Hepatocyte (in vitro differentiated cells): ENCODE data around the gene RGS6. TPM values are rescaled to one million over a fixed set of nuclear protein-coding genes. Genes with fewer than 3 reads are reported as not detected.

Experiments used
- DNase-seq: peaks from one replicate; pipeline ENCODE4 v3.0.0-alpha.2; 2016; ENCODE audit warnings: low spot score
- H2AFZ ChIP-seq: fragments of 200-600 bp; sonication (generic); 2 replicates; pipeline ENCODE4 v1.6.0; 2016; ENCODE audit warnings: antibody characterized with exemption, mild to moderate bottlenecking
- H3K27ac ChIP-seq: fragments of 200-600 bp; sonication (generic); 2 replicates; pipeline ENCODE4 v1.5.1; 2016; ENCODE audit warnings: mild to moderate bottlenecking
- H3K27me3 ChIP-seq: fragments of 200-600 bp; sonication (generic); 2 replicates; pipeline ENCODE4 v1.6.1; 2016
- H3K36me3 ChIP-seq: fragments of 200-600 bp; sonication (generic); replicated peaks from 2 replicates; pipeline ENCODE4 v1.5.1; 2016; ENCODE audit warnings: low read depth; ENCODE audit not compliant: insufficient read depth
- H3K4me1 ChIP-seq: fragments of 200-600 bp; sonication (generic); 2 replicates; pipeline ENCODE4 v1.5.1; 2016; ENCODE audit warnings: mild to moderate bottlenecking, moderate library complexity; ENCODE audit not compliant: insufficient read depth
- H3K4me2 ChIP-seq: fragments of 200-600 bp; sonication (generic); 2 replicates; pipeline ENCODE4 v1.6.0; 2016
- H3K4me3 ChIP-seq: fragments of 200-600 bp; sonication (generic); 2 replicates; pipeline ENCODE4 v1.5.1; 2016; ENCODE audit warnings: mild to moderate bottlenecking
- H3K79me2 ChIP-seq: fragments of 200-600 bp; sonication (generic); 2 replicates; pipeline ENCODE4 v1.6.0; 2017; ENCODE audit warnings: mild to moderate bottlenecking
- H3K9me2 ChIP-seq: fragments of 200-600 bp; sonication (generic); replicated peaks from 2 replicates; pipeline ENCODE4 v1.6.0; 2017; ENCODE audit warnings: mild to moderate bottlenecking; ENCODE audit not compliant: insufficient read depth
- H3K9me3 ChIP-seq: fragments of 200-600 bp; sonication (generic); 2 replicates; pipeline ENCODE4 v1.5.1; 2016; ENCODE audit warnings: low read depth, mild to moderate bottlenecking
- H4K20me1 ChIP-seq: fragments of 200-600 bp; sonication (generic); 2 replicates; pipeline ENCODE4 v1.6.0; 2016; ENCODE audit warnings: mild to moderate bottlenecking; ENCODE audit not compliant: insufficient read depth, poor library complexity, severe bottlenecking
- EZH2 ChIP-seq: fragments of 200-600 bp; sonication (generic); IDR thresholded peaks from 2 replicates; pipeline ENCODE4 v1.6.1; 2016; ENCODE audit warnings: antibody characterized with exemption, mild to moderate bottlenecking, borderline replicate concordance
- EZH2phosphoT487 ChIP-seq: fragments of 200-600 bp; sonication (generic); IDR thresholded peaks from one replicate; pipeline ENCODE4 v1.6.1; 2018; ENCODE audit warnings: antibody characterized with exemption, mild to moderate bottlenecking, low read depth, moderate library complexity; ENCODE audit not compliant: unreplicated experiment, severe bottlenecking
- WGBS: methylation state at CpG from one replicate; pipeline ENCODE4 v1.1.6; 2016; ENCODE audit warnings: low lambda C conversion rate; ENCODE audit errors: missing lambda C conversion rate; 5-methylcytosine and 5-hydroxymethylcytosine counted together
- polyA plus RNA-seq: library from polyadenylated mRNA; unstranded; fragments of >200 nt; fragmentation: Nextera tagmentation; extraction: Ambion mirVana; gene quantifications from 2 replicates; pipeline ENCODE4 v1.2.1, GENCODE V29; 2016
- total RNA-seq: library from RNA; depleted of rRNA; stranded (reverse); fragments of >200 nt; gene quantifications from 2 replicates; pipeline ENCODE4 v1.2.3, GENCODE V29; 2014
- TF ChIP-seq, protein P1 (sequence below): fragments of 200-600 bp; sonication (generic); IDR thresholded peaks from 2 replicates; pipeline ENCODE4 v1.5.1; 2016; ENCODE audit warnings: antibody characterized with exemption, mild to moderate bottlenecking; ENCODE audit not compliant: poor library complexity

RGS6 gene
- total and polyA plus RNA-seq, 2 experiments from 2014 or later, result 0.25 to 0.87 TPM

- H3K36me3 ChIP-seq, result no peaks in the 10 kb centered on the region
- no peaks in the 10 kb centered on the region for H4K20me1 ChIP-seq
- no peaks in the 10 kb centered on the region for H3K27me3 ChIP-seq
- WGBS, result 60% methylated on average over 4 of the region's 4 CpGs
- no peak overlapping the region for H3K4me3 ChIP-seq
- H3K79me2 ChIP-seq, result no peaks in the 10 kb centered on the region
- H3K4me1 ChIP-seq, result peaks cover 8% of the 10 kb centered on the region
- H2AFZ ChIP-seq, result no peak overlapping the region
- H3K4me2 ChIP-seq, result no peak overlapping the region
- no peak for TF ChIP-seq EZH2
- no peak for TF ChIP-seq EZH2phosphoT487
- TF ChIP-seq, protein P1, sequence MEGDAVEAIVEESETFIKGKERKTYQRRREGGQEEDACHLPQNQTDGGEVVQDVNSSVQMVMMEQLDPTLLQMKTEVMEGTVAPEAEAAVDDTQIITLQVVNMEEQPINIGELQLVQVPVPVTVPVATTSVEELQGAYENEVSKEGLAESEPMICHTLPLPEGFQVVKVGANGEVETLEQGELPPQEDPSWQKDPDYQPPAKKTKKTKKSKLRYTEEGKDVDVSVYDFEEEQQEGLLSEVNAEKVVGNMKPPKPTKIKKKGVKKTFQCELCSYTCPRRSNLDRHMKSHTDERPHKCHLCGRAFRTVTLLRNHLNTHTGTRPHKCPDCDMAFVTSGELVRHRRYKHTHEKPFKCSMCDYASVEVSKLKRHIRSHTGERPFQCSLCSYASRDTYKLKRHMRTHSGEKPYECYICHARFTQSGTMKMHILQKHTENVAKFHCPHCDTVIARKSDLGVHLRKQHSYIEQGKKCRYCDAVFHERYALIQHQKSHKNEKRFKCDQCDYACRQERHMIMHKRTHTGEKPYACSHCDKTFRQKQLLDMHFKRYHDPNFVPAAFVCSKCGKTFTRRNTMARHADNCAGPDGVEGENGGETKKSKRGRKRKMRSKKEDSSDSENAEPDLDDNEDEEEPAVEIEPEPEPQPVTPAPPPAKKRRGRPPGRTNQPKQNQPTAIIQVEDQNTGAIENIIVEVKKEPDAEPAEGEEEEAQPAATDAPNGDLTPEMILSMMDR, result no peak
- no peaks in the 10 kb centered on the region for H3K9me2 ChIP-seq
- DNase-seq, result no peak
- no peak overlapping the region for H3K27ac ChIP-seq
- H3K9me3 ChIP-seq, result no peaks in the 10 kb centered on the region
These were observed 671.4 kb downstream of the RGS6 start for GRCh38 chr14:72603639-72604038.

- Histone ChIP-seq H3K79me2 (no peaks in the 10 kb centered on the region), H3K36me3 (no peaks in the 10 kb centered on the region), H3K27me3 (no peaks in the 10 kb centered on the region), H3K9me3 (no peaks in the 10 kb centered on the region), H3K27ac (no peak overlapping the region), H3K4me3 (no peak overlapping the region), H3K9me2 (no peaks in the 10 kb centered on the region), H4K20me1 (no peaks in the 10 kb centered on the region), H3K4me1 (peaks cover 13% of the 10 kb centered on the region), H3K4me2 (no peak overlapping the region), H2AFZ (no peak overlapping the region)
- 85% methylated on average over 3 of the region's 3 CpGs for WGBS
- no peak for TF ChIP-seq EZH2phosphoT487
- TF ChIP-seq EZH2, result no peak
- TF ChIP-seq, protein P1, result no peak
- DNase-seq, result no peak
These were observed 671.9 kb downstream of the RGS6 start for GRCh38 chr14:72604133-72604532.

GRCh38 chr14:72605096-72605920 is 673.1 kb downstream of the RGS6 start:
- H3K9me2 ChIP-seq, result no peaks in the 10 kb centered on the region
- 90% methylated on average over 18 of the region's 18 CpGs for WGBS

GRCh38 chr14:72605921-72606220 is 673.6 kb downstream of the RGS6 start:
- no peak overlapping the region for H2AFZ ChIP-seq
- no peak overlapping the region for H3K27ac ChIP-seq
- no peaks in the 10 kb centered on the region for H3K79me2 ChIP-seq
- peaks cover 14% of the 10 kb centered on the region for H3K4me1 ChIP-seq
- TF ChIP-seq EZH2 (no peak), EZH2phosphoT487 (no peak)
- TF ChIP-seq, protein P1, result no peak
- no peak for DNase-seq
- H3K9me2 ChIP-seq, result no peaks in the 10 kb centered on the region
- 91% methylated on average over 3 of the region's 3 CpGs for WGBS
- H3K9me3 ChIP-seq, result no peaks in the 10 kb centered on the region
- no peaks in the 10 kb centered on the region for H3K36me3 ChIP-seq
- no peaks in the 10 kb centered on the region for H3K27me3 ChIP-seq
- no peaks in the 10 kb centered on the region for H4K20me1 ChIP-seq
- no peak overlapping the region for H3K4me2 ChIP-seq
- H3K4me3 ChIP-seq, result no peak overlapping the region

More at GRCh38 chr14:72605096-72605920, 673.1 kb downstream of the RGS6 start:
- no peak overlapping the region for H2AFZ ChIP-seq
- TF ChIP-seq EZH2, result no peak
- no peaks in the 10 kb centered on the region for H3K79me2 ChIP-seq
- no peak overlapping the region for H3K27ac ChIP-seq
- no peaks in the 10 kb centered on the region for H3K9me3 ChIP-seq
- DNase-seq, result no peak
- H3K27me3 ChIP-seq, result no peaks in the 10 kb centered on the region
- no peak overlapping the region for H3K4me2 ChIP-seq
- no peak overlapping the region for H3K4me3 ChIP-seq
- H3K4me1 ChIP-seq, result peaks cover 14% of the 10 kb centered on the region
- H3K36me3 ChIP-seq, result no peaks in the 10 kb centered on the region
- H4K20me1 ChIP-seq, result no peaks in the 10 kb centered on the region
